Kasumi-1 (cell line): ENCODE measurements around the gene ICE1.
"Not testable (repeated sequence)": the region's sequence is repeated elsewhere in the genome, so short reads cannot be mapped to it uniquely, and the experiment has no call there.

Experiments
- DNase-seq, 2 experiments: peaks; one replicate each; lab custom pipeline; 2025; lab: John Stamatoyannopoulos, UW

The ICE1 gene

DNA sequence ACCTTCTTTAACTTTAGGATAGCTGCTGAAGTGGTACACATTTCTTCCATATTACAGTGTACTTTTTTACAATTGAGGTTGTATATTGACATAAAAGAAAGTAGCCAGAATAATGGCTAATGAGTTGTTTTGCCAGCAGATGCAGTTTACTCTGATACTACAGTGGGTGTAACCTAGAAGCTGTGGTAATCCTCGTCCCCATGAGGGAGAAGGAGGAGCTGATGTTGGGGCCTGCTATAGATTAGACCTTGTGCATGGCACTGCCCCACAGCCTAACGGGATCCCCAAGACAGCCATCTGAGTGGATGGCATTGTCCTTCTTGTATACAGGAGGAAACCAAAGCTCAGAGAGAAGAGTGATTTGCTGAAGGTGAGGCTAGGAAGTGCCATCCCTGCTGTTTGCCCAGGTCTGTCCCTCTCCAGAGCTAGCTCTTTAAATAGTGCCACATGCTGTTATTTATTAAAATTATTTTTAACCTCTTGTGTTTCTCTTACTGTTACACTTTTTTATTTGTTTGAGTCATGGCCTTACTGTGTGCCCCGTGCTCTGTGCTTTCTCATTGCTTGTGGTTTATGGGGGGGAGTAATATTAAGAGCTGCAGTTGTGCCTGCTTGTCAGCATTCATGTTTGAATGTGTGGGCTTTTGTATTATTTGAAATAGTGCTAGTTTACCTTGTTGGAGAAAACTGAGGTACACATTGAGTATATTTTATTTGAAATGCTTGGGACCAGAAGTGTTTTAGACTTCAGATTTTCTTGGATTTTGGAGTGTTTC lies 65.3 kb downstream of the ICE1 start:
- no peak for DNase-seq

DNA sequence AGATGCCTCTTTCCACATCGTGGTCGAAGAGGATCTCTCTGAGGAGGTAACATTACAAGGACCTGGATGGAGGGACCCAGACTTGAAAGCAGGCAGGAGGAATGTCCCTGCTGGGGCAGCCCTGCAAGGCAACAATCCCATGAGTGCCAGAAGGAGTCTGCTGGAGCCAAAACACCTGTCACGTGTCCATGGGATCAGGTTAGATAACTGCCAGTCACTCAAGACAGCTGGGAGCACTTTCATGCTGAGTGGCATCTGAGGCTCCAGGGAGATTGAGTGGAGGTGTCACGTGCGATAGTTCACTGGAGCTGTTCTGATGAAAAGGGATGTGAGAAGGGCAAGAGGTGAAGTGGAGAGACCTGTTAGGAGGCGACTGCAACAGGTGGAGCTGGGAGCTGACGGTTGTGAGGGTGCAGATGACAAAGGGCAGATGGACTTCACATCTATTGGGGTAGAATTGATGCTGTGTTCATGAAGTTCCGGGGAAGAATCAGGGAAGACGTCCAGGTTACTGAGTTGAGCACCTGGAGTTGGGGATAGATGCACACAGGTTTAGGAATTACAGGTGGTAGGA lies 68.4 kb downstream of the ICE1 start:
- no peak for DNase-seq

DNA sequence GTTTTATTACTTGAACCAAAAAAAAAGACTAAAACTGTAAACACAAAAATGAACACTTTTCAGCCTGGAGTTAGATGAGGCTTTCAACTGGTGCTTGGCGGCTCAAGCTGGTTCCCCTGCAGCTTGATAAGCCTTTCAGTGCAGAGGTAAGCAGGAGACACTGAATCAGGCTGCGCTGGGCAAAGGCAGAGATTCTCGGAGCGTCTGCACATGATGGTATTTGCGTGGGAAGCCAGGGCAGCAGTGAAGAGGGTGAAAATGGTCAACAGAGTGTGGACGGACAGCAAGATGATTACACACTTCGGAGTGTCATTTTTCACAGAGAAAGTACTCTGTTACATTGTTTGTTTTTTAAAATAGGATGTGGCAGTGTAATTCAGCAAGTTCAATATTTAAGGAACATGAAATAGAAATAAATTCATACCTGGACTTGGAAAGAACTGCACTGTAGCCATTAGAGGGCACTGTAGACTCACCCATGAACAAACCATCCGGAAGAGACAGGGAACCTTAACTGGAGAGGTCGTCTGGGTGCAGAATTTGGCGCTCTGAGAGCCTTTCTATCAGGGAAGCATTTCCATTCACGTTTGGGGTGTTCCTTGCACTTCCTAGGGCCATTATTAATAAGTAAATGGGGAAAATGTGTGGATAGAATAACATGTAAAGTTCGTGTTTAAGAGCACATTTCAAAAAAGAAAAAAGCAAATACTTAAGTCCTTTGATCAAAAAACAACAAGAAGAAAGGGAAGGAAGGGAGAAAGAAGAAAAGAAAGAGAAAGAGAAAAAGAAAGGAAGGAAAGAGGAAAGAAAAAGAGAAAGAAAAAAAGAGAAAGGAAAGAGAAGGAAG lies 69.8 kb downstream of the ICE1 start:
- peak; percentile 76 to 88 for DNase-seq

DNA sequence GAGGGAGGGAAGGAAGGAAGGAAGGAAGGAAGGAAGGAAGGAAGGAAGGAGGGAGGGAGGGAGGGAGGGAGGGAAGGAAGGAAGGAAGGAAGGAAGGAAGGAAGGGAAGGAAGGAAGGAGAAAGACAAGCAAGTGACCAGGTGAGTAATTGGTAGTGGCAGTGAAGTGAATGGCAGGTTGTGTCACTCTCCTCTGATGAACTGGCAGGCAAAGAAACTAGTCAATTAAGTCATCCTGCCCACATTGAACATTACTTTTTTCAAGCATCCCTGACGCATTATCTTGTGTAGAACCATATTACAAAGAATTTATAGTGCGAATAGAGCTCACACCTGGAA lies 70.4 kb downstream of the ICE1 start:
- DNase-seq, result not testable (repeated sequence)

DNA sequence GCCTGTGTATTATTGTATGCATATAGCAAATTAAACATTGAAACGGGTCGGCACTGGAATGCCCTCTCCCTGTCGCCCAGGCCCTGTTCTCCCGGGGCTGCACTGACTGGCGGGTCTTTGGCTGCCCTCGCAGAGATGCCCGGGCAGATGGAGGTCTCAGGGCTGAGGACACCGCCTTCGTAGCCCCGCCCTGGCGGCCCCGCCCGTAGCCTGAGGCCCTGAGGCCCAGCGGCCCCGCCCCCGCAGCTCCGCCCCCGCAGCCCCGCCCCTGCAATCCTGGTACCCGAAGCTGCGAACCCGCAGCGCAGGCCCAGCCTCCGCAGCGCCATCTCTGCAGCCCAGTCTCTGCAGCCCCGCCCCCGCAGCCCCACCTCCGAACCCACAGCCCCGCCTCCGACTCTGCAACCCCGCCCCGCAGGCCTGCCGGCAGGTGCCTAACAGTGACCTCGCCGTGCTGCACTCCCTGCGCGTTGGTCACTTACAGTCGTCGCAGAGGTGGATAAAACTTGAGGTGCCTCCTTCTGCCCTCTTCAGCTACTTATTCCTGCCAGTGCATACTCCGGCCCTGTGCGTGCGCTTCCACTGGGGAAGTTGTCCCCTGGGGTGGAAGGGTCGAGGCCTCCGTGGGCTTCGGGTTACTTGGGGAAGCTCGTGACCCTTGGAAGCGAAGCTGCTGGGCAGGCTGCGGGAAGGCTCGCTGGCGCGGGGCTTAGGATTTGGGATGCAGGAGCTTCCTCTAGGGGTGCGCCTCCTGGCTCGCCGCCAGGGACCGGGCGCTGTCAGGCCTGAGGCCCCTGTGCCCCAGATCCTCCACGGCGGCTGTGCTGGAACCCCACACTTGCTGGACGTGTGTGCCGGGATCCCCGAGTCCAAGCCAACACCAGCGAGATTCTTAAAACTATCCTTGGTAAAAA lies 72.3 kb downstream of the ICE1 start:
- DNase-seq, result no peak

- peak; percentile 67 to 76 for DNase-seq
These were observed 74.8 kb downstream of the ICE1 start for GRCh38 chr5:5497152-5497788.

- DNase-seq, result no peak
These were observed 77.0 kb downstream of the ICE1 start for GRCh38 chr5:5499442-5499841.

DNA sequence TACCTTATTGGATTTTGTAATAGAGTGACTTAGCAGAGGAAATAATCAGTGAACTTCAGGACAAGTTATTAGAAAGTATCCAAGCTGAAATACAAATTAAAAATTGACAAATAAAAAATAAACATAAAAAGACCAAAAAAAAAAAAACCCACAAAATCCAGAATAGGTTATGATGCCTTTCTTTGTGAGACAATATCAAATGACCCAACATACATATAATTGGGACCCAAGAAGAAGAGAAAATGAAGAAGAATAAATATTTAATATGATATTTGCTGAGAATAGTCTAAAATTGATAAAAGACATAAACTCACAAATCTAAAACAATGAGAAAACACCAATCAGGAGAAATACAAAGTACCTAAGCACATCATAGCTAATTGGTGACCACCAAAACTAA lies 81.8 kb downstream of the ICE1 start:
- no peak for DNase-seq

GRCh38 chr5:5505815-5506214 lies 83.3 kb downstream of the ICE1 start:
- DNase-seq, result no peak

GRCh38 chr5:5508391-5508790 lies 85.9 kb downstream of the ICE1 start:
- DNase-seq, result no peak

- DNase-seq, result no peak
These were observed 89.5 kb downstream of the ICE1 start for GRCh38 chr5:5511904-5512416.

DNA sequence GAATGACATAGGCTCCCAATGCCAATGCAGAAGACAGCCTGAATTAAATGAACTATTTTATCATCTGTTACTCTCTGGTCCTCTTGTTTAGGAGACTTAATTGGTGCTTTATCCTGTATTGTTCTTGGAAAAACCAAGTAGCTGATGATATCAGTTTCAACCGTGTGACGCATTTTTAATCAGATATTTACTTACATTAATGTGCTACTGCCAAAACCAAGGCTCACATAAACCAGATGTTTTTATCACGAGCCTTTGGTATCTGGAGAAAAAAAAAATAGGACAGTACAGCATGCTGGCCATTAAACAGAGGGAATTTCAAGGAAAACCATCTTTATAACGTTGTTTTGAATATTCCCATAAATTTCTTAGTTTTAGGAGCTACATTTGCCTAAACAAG lies 90.1 kb downstream of the ICE1 start:
- DNase-seq, result no peak

GRCh38 chr5:5520622-5521021 lies 98.1 kb downstream of the ICE1 start:
- not testable (repeated sequence) for DNase-seq

- no peak for DNase-seq
These were observed 98.6 kb downstream of the ICE1 start for GRCh38 chr5:5521029-5521428.

DNA sequence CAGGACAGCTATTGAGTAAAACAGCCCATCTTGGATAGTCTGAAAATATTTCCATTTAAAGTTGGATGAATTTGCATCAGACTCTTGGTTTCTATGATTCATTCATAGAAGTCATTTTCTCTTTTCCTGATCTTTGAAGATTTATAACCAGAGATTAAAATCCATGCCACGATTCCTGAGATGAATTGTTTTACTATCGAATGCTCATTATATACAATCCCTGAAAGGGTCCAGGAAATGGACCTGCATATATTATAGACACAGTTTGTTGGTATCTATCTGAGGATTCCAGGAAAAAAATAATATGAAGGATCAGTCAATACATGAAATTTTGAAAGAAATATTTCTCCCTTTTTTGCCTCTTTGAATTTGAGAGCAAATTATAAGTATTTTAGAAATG lies 99.0 kb downstream of the ICE1 start:
- DNase-seq, result no peak

GRCh38 chr5:5522336-5522735 lies 99.9 kb downstream of the ICE1 start:
- no peak for DNase-seq

- no peak for DNase-seq
These were observed 100.6 kb downstream of the ICE1 start for GRCh38 chr5:5523066-5523505.

DNA sequence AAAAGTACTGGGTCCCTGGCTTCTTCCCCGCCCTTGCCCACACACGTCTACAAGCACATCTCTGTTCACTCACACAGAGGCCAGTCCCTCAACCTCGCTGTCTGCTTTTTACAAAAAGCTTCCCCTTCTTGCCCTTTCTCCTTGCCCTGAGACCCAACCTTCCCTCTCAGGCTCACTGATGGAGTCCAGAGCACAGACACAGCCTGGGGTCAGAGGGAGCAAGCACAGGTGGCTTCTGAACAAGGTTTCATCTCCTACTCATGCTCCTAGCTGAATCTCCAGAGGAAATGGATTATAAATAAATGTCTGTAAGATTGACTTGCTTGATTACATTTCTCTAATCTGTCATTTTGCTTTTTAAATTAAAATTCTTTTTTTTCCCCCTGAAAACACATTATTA lies 101.8 kb downstream of the ICE1 start:
- DNase-seq, result no peak

GRCh38 chr5:5531371-5531770 lies 108.9 kb downstream of the ICE1 start:
- no peak for DNase-seq

DNA sequence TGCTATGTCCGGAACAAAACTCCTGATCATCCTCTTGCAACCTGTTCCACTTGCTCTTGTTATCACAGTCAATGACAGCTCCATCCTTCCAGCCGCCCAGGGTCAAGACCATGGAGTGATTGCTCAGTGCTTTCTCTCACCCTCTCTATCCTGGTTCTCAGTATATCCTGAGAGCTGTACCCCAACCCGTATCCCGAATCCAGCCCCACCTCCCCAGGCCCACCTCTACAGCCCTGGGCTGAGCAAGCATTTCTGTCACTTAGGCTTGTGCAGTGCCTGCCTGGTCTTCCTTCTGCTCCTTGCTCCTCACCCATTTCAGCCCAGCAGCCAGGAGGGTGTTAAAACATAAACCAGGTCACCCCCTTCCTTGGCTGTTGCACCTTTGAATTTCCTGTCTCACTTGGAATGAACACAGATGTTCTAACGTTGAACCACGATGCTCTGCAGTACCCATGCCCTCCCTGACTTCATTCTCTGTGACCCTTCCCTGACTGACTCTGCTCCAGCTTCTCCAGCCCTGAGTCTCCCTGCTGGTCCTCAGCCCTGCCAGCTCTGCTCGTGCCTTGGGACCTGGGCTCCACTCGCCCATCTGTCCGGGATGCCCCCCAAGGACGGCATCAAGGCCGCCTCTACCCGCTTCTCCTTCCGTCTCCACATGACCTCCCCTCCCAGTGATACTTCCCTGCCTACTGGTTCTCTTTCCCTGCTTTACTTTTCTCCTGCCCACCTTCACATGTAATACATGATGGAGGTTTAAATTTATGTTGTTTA lies 110.0 kb downstream of the ICE1 start:
- DNase-seq, result no peak
